ELF-1 (cell line): ENCODE results near the gene GHRHR.

Source experiments
- DNase-seq: peaks from one replicate; pipeline ENCODE4 v3.0.0-alpha.2; 2016; ENCODE audit warnings: low read depth, low spot score

The GHRHR gene

DNA sequence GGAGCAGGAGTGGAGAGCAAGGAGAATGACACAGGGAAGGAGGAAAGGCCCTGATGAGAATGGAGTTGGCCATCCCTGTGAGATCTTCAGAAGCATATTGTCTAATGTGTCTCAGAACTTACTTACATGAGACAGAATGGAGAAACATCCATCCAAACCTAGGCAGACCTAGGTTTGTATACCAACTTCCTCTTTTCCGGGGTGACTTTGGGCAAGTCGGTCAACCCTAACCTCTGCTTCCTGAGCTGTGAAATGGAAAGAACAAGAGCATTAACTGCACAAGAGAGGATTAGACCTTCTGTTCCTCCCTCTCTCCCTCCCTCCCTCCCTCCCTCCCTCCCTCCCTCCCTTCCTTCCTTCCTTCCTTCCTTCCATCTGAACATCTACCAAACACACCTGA, 4.5 kb downstream of the GHRHR start:
- no peak for DNase-seq

DNA sequence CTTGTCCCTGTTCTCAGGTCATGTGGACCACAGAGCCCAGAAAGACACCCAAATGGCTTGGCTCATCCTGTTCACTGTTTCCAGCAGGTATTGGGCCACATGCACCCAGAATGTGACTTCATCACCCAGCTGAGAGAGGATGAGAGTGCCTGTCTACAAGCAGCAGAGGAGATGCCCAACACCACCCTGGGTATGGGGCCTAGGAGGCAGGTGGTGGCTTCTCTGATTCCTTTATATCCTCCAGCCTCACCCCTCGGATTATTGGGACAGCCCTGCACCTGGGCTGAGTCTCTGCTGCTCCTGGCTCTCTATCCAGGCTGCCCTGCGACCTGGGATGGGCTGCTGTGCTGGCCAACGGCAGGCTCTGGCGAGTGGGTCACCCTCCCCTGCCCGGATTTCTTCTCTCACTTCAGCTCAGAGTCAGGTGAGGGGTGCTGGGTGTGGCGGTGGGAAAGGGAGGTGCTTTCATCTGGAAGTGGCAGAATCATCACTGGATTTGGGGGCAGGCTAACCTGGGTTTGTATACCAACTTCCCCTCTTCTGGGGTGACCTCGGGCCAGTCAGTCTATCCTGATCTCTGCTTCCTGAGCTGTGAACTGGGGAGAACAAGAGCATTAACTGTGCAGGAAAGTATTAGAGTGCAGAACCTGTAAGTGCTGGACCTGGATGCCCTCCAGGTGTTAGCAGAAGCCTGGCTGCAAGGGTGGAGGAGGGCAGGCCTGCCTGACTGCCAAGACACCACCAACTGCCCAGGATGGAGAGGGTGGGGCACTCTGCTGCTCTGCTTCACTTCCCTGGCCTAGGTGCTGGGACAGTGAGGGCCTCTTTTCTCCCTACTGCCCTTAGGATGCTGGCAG, 5.2 kb downstream of the GHRHR start:
- DNase-seq, result no peak

- no peak for DNase-seq
Measured at GRCh38 chr7:30969604-30969970, 5.8 kb downstream of the GHRHR start.

GRCh38 chr7:30970074-30970473, 6.3 kb downstream of the GHRHR start:
- DNase-seq, result no peak

GRCh38 chr7:30970594-30971094, 6.9 kb downstream of the GHRHR start:
- peak; percentile 58 for DNase-seq

DNA sequence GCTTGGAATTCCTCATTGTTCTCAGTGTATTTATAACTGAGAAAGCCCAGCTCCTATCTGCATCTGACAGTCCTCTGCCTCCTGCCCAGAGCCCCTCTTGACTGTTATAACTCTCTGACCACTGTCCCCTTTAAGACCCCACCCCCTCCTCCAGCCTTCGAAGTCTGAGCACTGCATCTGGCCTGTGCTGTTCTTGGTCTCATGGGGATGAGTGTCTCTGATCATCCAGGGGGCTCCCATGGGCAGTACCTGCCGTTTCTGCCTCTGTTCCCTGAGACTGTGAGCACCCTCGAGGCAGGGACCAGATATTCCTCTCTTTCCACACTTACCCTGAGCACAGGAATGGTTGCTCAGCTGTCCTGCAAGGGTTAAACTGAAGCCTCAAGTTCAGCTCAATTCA, 7.7 kb downstream of the GHRHR start:
- no peak for DNase-seq

- DNase-seq, result no peak
Measured at GRCh38 chr7:30971840-30972563, 8.2 kb downstream of the GHRHR start.

GRCh38 chr7:30973292-30973691, 9.5 kb downstream of the GHRHR start:
- no peak for DNase-seq

DNA sequence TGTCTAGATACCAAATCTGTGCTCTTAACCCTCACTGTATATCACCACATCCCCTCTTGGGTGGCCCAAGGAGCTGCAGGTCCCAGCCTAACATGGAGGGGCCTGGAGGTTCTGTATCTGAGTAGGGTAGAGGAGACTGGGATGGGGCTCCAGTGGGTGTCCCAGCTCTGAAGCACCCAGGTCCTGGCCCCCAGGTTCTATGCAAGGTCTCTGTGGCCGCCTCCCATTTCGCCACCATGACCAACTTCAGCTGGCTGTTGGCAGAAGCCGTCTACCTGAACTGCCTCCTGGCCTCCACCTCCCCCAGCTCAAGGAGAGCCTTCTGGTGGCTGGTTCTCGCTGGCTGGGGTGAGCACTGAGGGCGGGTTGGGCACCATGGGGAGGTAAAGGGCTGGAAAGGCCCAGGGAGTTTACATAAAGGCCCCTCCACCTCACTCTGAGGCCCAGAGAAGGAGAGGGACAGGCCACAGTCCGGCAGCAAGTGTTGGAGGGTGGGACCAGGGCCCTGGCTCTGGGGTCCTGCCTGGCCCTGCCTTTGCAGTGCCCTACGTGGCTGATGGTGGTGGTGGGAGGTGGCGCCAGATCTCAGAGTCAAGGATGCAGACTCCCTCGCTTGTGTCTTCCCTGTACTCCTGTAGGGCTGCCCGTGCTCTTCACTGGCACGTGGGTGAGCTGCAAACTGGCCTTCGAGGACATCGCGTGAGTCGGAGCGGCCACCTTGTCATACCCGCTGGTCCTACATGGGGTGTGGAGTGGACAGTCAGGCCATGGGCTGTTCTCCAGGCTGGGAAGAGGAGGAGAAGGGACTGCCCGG, 10.2 kb downstream of the GHRHR start:
- DNase-seq, result no peak

- peak; percentile 85 for DNase-seq
Measured at GRCh38 chr7:30974605-30975255, 11.0 kb downstream of the GHRHR start.

GRCh38 chr7:30975256-30975899, 11.6 kb downstream of the GHRHR start:
- no peak for DNase-seq

DNA sequence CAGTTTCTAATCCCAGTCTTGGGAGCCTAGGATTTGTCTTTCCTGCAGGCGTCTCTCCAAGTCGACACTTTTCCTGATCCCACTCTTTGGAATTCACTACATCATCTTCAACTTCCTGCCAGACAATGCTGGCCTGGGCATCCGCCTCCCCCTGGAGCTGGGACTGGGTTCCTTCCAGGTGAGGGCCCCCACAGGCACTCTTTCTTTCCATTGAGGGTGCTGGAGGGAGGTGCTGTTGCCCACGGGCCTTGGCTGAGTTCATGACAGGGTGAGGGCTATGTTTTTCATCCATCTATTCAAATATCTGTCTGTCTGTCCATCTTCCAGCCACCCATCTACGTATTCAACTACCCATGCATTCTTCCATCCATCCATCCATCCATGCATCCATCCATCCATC, 12.6 kb downstream of the GHRHR start:
- no peak for DNase-seq

DNA sequence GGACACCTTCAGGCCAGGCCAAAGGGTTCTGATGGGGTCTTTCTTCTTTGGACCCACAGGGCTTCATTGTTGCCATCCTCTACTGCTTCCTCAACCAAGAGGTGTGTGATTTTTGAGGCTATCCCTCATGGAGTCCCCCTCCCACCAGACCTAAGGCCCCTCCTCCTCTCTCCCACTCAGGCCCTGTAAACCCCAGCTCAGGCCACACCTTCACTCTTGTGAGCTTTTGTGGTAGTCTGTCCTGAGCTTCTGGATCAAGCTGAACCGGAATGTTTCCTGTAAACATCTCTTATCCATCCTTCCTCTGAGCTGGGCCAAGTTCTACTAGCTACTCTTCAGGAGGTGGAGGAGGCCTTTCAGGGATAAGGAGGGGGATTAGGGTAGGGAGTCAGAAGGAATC, 13.5 kb downstream of the GHRHR start:
- no peak for DNase-seq

GRCh38 chr7:30977896-30978564, 14.3 kb downstream of the GHRHR start:
- peak; percentile 56 for DNase-seq

DNA sequence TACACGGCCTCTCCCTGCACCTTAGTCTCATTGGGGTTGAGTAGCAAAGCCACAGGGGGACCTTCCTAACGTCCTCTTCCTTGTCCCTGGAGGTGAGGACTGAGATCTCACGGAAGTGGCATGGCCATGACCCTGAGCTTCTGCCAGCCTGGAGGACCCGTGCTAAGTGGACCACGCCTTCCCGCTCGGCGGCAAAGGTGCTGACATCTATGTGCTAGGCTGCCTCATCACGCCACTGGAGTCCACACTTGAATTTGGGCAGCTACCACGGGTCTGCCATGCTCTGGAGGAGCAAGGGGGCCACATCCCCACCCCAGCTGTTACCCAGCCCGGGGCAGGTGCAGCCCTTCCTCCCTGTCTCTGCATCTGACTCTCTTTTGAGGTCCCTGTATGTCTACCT, 15.3 kb downstream of the GHRHR start:
- no peak for DNase-seq

GRCh38 chr7:30980194-30980593, 16.4 kb downstream of the GHRHR start:
- DNase-seq, result no peak

- DNase-seq, result no peak
Measured at GRCh38 chr7:30980751-30981150, 17.0 kb downstream of the GHRHR start.

DNA sequence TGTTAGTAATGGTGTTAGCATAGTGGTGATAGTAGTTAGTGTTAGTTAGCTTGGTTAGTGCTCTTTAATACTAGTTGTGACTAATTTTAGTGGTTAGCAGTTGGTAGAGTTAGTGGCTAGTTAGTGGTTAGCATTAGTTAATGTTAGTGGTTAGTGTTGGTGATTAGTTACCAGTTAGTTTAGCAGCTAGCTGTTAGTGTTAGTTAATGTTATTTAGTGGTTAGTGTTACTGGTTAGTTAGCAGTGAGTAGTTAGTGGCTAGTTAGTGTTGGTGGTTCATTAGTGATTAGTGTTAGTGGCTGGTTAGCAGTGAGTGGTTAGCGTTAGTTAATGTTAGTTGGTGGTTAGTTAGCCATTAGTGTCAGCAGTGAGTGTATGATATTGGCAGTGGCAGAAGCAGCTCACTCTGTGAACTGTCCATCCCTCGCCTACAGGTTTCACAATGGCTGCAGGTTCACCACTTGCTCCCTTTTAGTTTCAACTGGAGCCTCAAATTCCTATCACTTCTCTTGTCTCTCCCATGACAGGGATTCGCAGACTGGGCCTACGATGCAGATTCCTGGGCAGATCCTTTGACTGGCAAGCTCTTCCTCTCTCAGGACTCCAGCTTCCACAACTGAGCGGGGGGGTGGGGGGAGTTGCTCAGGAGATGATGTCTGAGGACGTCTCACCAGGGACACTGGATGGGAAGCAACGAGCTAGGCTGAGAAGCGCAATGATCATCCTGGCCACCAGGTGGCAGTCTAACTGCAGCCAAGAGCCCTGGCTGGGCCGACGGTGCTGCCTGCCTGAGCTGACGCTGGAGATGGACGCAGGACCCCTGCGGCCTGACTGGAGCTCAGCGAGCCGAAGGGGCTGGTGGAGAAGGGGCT, 19.5 kb downstream of the GHRHR start:
- peak; percentile 95 for DNase-seq

DNA sequence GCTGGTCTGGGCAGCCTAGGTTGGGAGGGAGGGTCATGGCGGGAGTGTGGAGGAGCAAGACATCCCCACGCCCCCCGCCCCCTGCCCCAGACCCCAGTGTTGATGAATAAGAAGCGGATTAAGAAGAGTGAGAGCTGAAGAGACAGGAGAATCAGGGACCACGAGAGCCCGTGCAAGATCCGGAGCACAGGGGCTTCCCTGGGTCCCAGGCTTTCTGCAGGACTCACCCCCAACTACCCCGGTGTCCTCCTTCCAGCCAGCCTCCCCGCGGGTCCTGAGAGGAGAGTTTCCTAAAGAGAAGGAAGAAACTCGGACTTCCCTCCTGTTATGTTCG, 20.1 kb downstream of the GHRHR start:
- DNase-seq, result no peak
